ENCODE data around the gene MSS51. TPM values are rescaled to one million over a fixed set of nuclear protein-coding genes. Genes with fewer than 3 reads are reported as not detected.

MSS51 gene
- total RNA-seq, 3 donors from 2014 or later: 0.76 to 1.3 (median 0.95) TPM

GRCh38 chr10:73439605-73440312 lies 6.4 kb upstream of the MSS51 start:
- Mint-ChIP-seq H3K9me3 (no peaks in the 10 kb centered on the region), H3K4me3 (no peak overlapping the region), H3K4me1 (ENCODE audit: low read depth) (peaks cover 11% of the 10 kb centered on the region), H3K27me3 (ENCODE audit: low read depth) (no peaks in the 10 kb centered on the region), H3K36me3 (ENCODE audit: insufficient read depth) (peaks cover 11% of the 10 kb centered on the region)
- ATAC-seq: peak in 1 of 2 donors; percentile 18
- DNase-seq: no peak

GRCh38 chr10:73439055-73439454 lies 5.7 kb upstream of the MSS51 start:
- Mint-ChIP-seq H3K36me3 (ENCODE audit: insufficient read depth) (peaks cover 5% of the 10 kb centered on the region), H3K27me3 (ENCODE audit: low read depth) (no peaks in the 10 kb centered on the region), H3K4me1 (ENCODE audit: low read depth) (peaks cover 11% of the 10 kb centered on the region), H3K9me3 (no peaks in the 10 kb centered on the region), H3K4me3 (no peak overlapping the region)
- ATAC-seq (no peak), DNase-seq (no peak)

- DNase-seq: no peak
- Mint-ChIP-seq H3K4me3 (no peak overlapping the region), H3K27me3 (ENCODE audit: low read depth) (no peaks in the 10 kb centered on the region), H3K36me3 (ENCODE audit: insufficient read depth) (peaks cover 14% of the 10 kb centered on the region), H3K4me1 (ENCODE audit: low read depth) (peaks cover 14% of the 10 kb centered on the region), H3K9me3 (no peaks in the 10 kb centered on the region)
- no peak for ATAC-seq
Measured at GRCh38 chr10:73432646-73433537, 469 bp downstream of the MSS51 start.

- ATAC-seq: no peak
- no peaks in the 10 kb centered on the region for H3K4me1 Mint-ChIP-seq (ENCODE audit: low read depth)
Measured at GRCh38 chr10:73426318-73426717, 7.0 kb downstream of the MSS51 start.

GRCh38 chr10:73424478-73424877 lies 8.9 kb downstream of the MSS51 start:
- peaks cover 33% of the 10 kb centered on the region for H3K36me3 Mint-ChIP-seq (ENCODE audit: insufficient read depth)
- no peak for ATAC-seq
- H3K9me3 Mint-ChIP-seq: no peaks in the 10 kb centered on the region
- H3K4me3 Mint-ChIP-seq: no peak overlapping the region
- H3K27me3 Mint-ChIP-seq (ENCODE audit: low read depth): no peaks in the 10 kb centered on the region
- no peak for DNase-seq
- no peaks in the 10 kb centered on the region for H3K4me1 Mint-ChIP-seq (ENCODE audit: low read depth)

More at GRCh38 chr10:73426318-73426717, 7.0 kb downstream of the MSS51 start:
- Mint-ChIP-seq H3K36me3 (ENCODE audit: insufficient read depth) (peaks cover 42% of the 10 kb centered on the region), H3K9me3 (no peaks in the 10 kb centered on the region), H3K4me3 (no peak overlapping the region), H3K27me3 (ENCODE audit: low read depth) (no peaks in the 10 kb centered on the region)
- no peak for DNase-seq

- Mint-ChIP-seq H3K4me1 (ENCODE audit: low read depth) (no peaks in the 10 kb centered on the region), H3K9me3 (no peaks in the 10 kb centered on the region), H3K27me3 (ENCODE audit: low read depth) (no peaks in the 10 kb centered on the region), H3K36me3 (ENCODE audit: insufficient read depth) (peaks cover 33% of the 10 kb centered on the region), H3K4me3 (no peak overlapping the region)
- DNase-seq: no peak
- peak in 1 of 2 donors; percentile 46 for ATAC-seq
Measured at GRCh38 chr10:73423309-73423708, 10.1 kb downstream of the MSS51 start.

- ATAC-seq (no peak), DNase-seq (no peak)
- Mint-ChIP-seq H3K36me3 (ENCODE audit: insufficient read depth) (no peaks in the 10 kb centered on the region), H3K9me3 (no peaks in the 10 kb centered on the region), H3K27me3 (ENCODE audit: low read depth) (no peaks in the 10 kb centered on the region), H3K4me1 (ENCODE audit: low read depth) (peaks cover 27% of the 10 kb centered on the region), H3K4me3 (no peak overlapping the region)
Measured at GRCh38 chr10:73416571-73416970, 16.8 kb downstream of the MSS51 start.

- Mint-ChIP-seq H3K4me1 (ENCODE audit: low read depth) (peaks cover 45% of the 10 kb centered on the region), H3K27me3 (ENCODE audit: low read depth) (no peaks in the 10 kb centered on the region), H3K9me3 (no peaks in the 10 kb centered on the region), H3K36me3 (ENCODE audit: insufficient read depth) (peaks cover 8% of the 10 kb centered on the region), H3K4me3 (peak overlapping the region; percentile 85)
- ATAC-seq: peak in 1 of 2 donors; percentile 23
- DNase-seq: no peak
Measured at GRCh38 chr10:73414230-73414945, 19.0 kb downstream of the MSS51 start.

- peaks cover 8% of the 10 kb centered on the region for H3K36me3 Mint-ChIP-seq (ENCODE audit: insufficient read depth)
- H3K4me1 Mint-ChIP-seq (ENCODE audit: low read depth): peaks cover 52% of the 10 kb centered on the region
- ATAC-seq: peak; percentile 96 to 98
- H3K4me3 Mint-ChIP-seq: peak within 1 kb of the TSS; percentile 85
- no peaks in the 10 kb centered on the region for H3K9me3 Mint-ChIP-seq
- DNase-seq: peak; percentile 93
- H3K27me3 Mint-ChIP-seq (ENCODE audit: low read depth): no peaks in the 10 kb centered on the region
Measured at GRCh38 chr10:73413528-73414229, 19.7 kb downstream of the MSS51 start, which contains the start of gene ANXA7. Gene ANXA7 (minus strand): TSS chr10:73414058. CDS start chr10:73400856, 13,202 bp downstream.

GRCh38 chr10:73413108-73413527 lies 20.2 kb downstream of the MSS51 start:
- Mint-ChIP-seq H3K4me3 (peak overlapping the region; percentile 85), H3K4me1 (ENCODE audit: low read depth) (peaks cover 54% of the 10 kb centered on the region), H3K36me3 (ENCODE audit: insufficient read depth) (peaks cover 8% of the 10 kb centered on the region), H3K9me3 (no peaks in the 10 kb centered on the region), H3K27me3 (ENCODE audit: low read depth) (no peaks in the 10 kb centered on the region)
- DNase-seq: no peak
- peak; percentile 35 to 41 for ATAC-seq

GRCh38 chr10:73410897-73411296 lies 22.5 kb downstream of the MSS51 start:
- Mint-ChIP-seq H3K9me3 (no peaks in the 10 kb centered on the region), H3K27me3 (ENCODE audit: low read depth) (no peaks in the 10 kb centered on the region), H3K4me3 (no peak overlapping the region), H3K4me1 (ENCODE audit: low read depth) (peaks cover 71% of the 10 kb centered on the region), H3K36me3 (ENCODE audit: insufficient read depth) (peaks cover 20% of the 10 kb centered on the region)
- ATAC-seq: no peak
- DNase-seq: no peak

- Mint-ChIP-seq H3K36me3 (ENCODE audit: insufficient read depth) (peaks cover 23% of the 10 kb centered on the region), H3K27me3 (ENCODE audit: low read depth) (no peaks in the 10 kb centered on the region), H3K9me3 (no peaks in the 10 kb centered on the region), H3K4me3 (no peak overlapping the region), H3K4me1 (ENCODE audit: low read depth) (peaks cover 68% of the 10 kb centered on the region)
- DNase-seq (no peak), ATAC-seq (no peak)
Measured at GRCh38 chr10:73408978-73409521, 24.3 kb downstream of the MSS51 start.

GRCh38 chr10:73408061-73408460 lies 25.3 kb downstream of the MSS51 start:
- Mint-ChIP-seq H3K36me3 (ENCODE audit: insufficient read depth) (peaks cover 23% of the 10 kb centered on the region), H3K9me3 (no peaks in the 10 kb centered on the region), H3K4me3 (no peak overlapping the region), H3K27me3 (ENCODE audit: low read depth) (no peaks in the 10 kb centered on the region), H3K4me1 (ENCODE audit: low read depth) (peaks cover 69% of the 10 kb centered on the region)
- ATAC-seq (no peak), DNase-seq (no peak)

All from activated T-cell treated with anti-CD3 and anti-CD28 coated beads, Interleukin-2, amount 50 U/mL, for 4 hours (primary cell).